NOMO-1 (cell line): ENCODE measurements around the gene CDHR5.

Source experiments
- DNase-seq, 2 experiments: peaks; one replicate each; lab custom pipeline; 2025; ENCODE audit not compliant: unreplicated experiment in 2 of 2; lab: John Stamatoyannopoulos, UW

CDHR5 gene

GRCh38 chr11:646214-646613 lies 21.5 kb upstream of the CDHR5 start:
- no peak for DNase-seq

DNA sequence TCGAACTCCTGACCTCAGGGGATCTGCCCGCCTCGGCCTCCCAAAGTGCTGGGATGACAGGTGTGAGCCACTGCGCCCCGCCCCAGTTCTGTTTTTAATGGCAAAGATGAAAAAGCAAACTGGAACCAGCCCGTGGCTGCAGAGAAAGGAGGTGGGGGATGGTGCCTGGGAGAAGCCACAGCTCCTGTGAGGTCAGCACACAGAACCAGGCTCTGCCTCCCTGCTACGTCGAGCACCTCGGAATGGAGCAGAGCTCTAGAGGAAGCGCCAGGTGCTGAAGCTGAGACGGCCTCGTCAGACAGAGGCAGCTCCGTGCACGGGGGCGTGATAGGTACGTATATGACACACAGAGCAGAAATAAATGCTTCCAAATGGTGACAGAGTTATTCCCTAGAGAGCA lies 20.8 kb upstream of the CDHR5 start:
- no peak for DNase-seq

GRCh38 chr11:643849-644738 lies 19.3 kb upstream of the CDHR5 start:
- DNase-seq = no peak

GRCh38 chr11:643366-643765 lies 18.6 kb upstream of the CDHR5 start:
- no peak for DNase-seq

DNA sequence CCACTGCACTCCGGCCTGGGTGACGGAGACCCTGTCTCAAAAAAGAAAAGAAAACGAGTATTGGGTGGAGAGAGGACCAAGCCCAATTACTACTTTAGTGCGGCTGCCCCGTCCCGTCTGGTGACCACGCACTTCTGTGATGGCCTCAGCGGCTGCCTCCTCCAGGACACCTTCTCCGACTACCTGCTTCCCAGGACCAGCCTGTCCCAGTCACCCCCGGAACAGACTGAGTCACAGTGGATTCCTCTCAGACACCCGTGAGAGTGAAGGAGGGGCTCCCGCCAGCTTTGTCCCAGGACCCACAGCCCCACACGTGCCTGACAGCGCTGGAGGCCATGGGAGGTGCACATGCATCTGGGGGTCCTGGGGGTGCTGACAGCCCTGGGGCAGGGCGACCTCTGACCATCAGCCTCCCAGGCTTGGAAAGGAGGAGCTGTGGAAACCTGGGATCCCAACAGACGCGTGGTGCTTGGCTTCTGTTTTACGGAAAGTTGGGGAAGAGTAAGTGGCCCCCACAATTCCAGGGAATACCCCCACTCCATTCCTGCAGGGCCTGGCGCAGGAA lies 17.1 kb upstream of the CDHR5 start:
- no peak for DNase-seq

DNA sequence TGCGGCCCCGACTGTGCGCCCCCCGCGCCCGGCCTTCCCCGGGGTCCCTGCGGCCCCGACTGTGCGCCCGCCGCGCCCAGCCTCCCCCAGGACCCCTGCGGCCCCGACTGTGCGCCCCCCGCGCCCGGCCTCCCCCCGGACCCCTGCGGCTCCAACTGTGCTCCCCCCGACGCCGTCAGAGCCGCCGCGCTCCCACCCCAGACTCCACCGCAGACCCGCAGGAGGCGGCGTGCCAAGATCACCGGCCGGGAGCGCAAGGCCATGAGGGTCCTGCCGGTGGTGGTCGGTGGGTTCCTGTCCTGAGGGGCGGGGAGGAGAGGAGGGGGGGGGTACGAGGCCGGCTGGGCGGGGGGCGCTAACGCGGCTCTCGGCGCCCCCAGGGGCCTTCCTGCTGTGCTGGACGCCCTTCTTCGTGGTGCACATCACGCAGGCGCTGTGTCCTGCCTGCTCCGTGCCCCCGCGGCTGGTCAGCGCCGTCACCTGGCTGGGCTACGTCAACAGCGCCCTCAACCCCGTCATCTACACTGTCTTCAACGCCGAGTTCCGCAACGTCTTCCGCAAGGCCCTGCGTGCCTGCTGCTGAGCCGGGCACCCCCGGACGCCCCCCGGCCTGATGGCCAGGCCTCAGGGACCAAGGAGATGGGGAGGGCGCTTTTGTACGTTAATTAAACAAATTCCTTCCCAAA lies 15.4 kb upstream of the CDHR5 start:
- DNase-seq = no peak

- DNase-seq = no peak
Observed at GRCh38 chr11:639332-639955, 14.7 kb upstream of the CDHR5 start.

DNA sequence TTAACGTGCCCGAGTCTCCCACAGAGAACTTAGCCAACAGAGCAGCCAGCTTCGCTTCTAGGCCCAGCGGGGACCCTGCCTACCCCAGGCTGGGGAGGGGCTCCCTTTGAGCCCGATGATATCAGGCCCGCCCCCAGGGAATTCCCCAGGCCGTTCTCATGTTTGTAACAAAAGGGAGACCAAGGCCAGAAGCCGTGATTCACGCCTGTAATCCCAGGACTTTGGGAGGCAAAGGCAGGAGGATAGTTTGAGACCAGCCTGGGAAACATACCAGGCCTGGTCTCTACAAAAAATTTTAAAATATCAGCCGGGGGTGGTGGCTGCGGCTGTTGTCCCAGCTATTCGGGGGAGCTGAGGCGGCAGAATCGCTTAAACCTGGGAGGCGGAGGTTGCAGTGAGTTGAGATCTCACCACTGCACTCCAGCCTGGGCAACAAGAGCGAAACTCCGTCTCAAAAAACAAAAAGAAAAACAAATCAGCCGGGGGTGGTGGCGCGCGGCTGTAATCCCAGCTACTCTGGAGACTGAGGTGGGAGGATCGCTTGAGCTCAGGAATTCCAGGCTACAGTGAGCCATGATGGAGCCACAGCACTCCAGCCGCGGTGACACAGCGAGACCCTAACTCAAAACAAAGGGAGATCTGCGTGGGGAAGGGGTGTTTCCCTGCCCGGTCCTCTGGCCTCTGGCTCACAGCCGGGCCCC lies 14.0 kb upstream of the CDHR5 start:
- no peak for DNase-seq

- no peak for DNase-seq
Observed at GRCh38 chr11:637593-638521, 13.1 kb upstream of the CDHR5 start.

GRCh38 chr11:637333-637592 lies 12.5 kb upstream of the CDHR5 start:
- DNase-seq = no peak

GRCh38 chr11:636511-637332 lies 12.0 kb upstream of the CDHR5 start, which contains the start of gene DRD4:
DRD4 (plus strand) TSS chr11:637269; CDS start chr11:637305, 36 bp downstream.
- DNase-seq = no peak

DNA sequence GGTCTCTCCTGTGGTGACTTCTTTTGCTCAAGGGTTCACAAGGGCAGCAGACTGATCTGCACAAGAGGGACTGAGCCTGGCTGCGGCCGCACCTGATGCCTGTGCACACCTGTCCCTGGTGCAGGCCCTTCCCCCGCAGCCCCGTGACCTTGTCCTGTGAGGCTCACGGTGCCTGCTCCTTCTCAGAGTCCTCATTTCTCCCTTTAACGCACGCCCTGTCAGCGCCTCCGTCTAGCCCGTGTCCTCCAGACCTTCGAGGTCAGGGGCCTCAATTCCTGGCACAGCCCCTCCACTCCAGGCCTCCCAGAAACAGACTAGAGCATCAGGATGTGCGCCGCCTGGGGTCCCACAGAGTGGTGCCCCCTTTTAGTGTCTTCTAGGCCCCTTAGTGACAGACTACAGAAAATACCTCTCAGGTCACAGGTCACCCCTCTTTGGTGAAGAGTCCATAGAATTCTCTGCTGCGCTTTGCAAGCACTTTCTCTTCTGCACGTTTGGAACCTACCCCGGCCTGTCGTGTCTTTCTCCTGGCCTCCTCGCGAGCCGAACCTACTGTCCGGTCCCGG lies 11.3 kb upstream of the CDHR5 start:
- no peak for DNase-seq

GRCh38 chr11:630871-631270 lies 6.1 kb upstream of the CDHR5 start:
- DNase-seq = no peak

DNA sequence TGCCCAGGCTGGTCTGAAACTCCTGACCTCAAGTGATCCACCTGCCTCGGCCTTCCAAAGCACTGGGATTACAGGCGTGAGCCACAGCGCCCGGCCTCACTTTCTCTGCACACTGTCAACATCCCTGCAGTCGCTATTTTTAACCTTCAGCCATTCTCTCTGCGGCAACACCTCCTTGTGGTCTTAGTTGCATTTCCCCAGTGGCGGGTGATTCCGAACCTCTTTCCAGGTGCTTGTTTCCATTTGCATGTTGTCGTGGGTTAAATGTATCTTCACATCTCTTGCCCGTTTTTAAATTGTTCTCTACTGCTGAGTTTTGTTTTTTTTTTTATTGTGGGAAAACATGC lies 4.5 kb upstream of the CDHR5 start:
- DNase-seq = peak; percentile 14 to 33

GRCh38 chr11:628056-628455 lies 3.3 kb upstream of the CDHR5 start:
- DNase-seq = no peak

- DNase-seq = no peak
Observed at GRCh38 chr11:627308-627576, 2.5 kb upstream of the CDHR5 start.

- DNase-seq = no peak
Observed at GRCh38 chr11:626475-627307, 1.9 kb upstream of the CDHR5 start, which contains the start of gene SCT. SCT (minus strand) TSS chr11:627181; CDS start chr11:627143, 38 bp downstream.

- no peak for DNase-seq
Observed at GRCh38 chr11:625636-626268, 997 bp upstream of the CDHR5 start.
